ENCODE measurements around the gene RASSF9. TPM values are rescaled to one million over a fixed set of nuclear protein-coding genes. Genes with fewer than 3 reads are reported as not detected.

RASSF9 gene
- polyA plus RNA-seq, 4 donors: 12.6 to 16.7 (median 14.8) TPM

- no peak for DNase-seq (ENCODE audit: low read depth in 4 of 4, low spot score in 2 of 4)
Measured at GRCh38 chr12:85823436-85824180, 12.6 kb downstream of the RASSF9 start.

GRCh38 chr12:85821759-85822158 lies 14.4 kb downstream of the RASSF9 start:
- no peak for DNase-seq (ENCODE audit: low read depth in 4 of 4, low spot score in 2 of 4)

GRCh38 chr12:85821206-85821605 lies 15.0 kb downstream of the RASSF9 start:
- DNase-seq (ENCODE audit: low read depth in 4 of 4, low spot score in 2 of 4): no peak

- no peak for DNase-seq (ENCODE audit: low read depth in 4 of 4, low spot score in 2 of 4)
Measured at GRCh38 chr12:85820101-85820500, 16.1 kb downstream of the RASSF9 start.

- no peak for DNase-seq (ENCODE audit: low read depth in 4 of 4, low spot score in 2 of 4)
Measured at GRCh38 chr12:85814741-85815140, 21.5 kb downstream of the RASSF9 start.

- DNase-seq (ENCODE audit: low read depth in 4 of 4, low spot score in 2 of 4): no peak
Measured at GRCh38 chr12:85814071-85814470, 22.1 kb downstream of the RASSF9 start.

GRCh38 chr12:85809500-85809899 lies 26.7 kb downstream of the RASSF9 start:
- no peak for DNase-seq (ENCODE audit: low read depth in 4 of 4, low spot score in 2 of 4)

GRCh38 chr12:85807730-85808129 lies 28.5 kb downstream of the RASSF9 start:
- DNase-seq (ENCODE audit: low read depth in 4 of 4, low spot score in 2 of 4): no peak

GRCh38 chr12:85805654-85806053 lies 30.6 kb downstream of the RASSF9 start:
- DNase-seq (ENCODE audit: low read depth in 4 of 4, low spot score in 2 of 4): no peak

GRCh38 chr12:85804663-85805062 lies 31.5 kb downstream of the RASSF9 start:
- DNase-seq (ENCODE audit: low read depth in 4 of 4, low spot score in 2 of 4): no peak

GRCh38 chr12:85803923-85804322 lies 32.3 kb downstream of the RASSF9 start:
- no peak for DNase-seq (ENCODE audit: low read depth in 4 of 4, low spot score in 2 of 4)

GRCh38 chr12:85803231-85803630 lies 33.0 kb downstream of the RASSF9 start:
- no peak for DNase-seq (ENCODE audit: low read depth in 4 of 4, low spot score in 2 of 4)

GRCh38 chr12:85798122-85798521 lies 38.1 kb downstream of the RASSF9 start:
- no peak for DNase-seq (ENCODE audit: low read depth in 4 of 4, low spot score in 2 of 4)

- DNase-seq (ENCODE audit: low read depth in 4 of 4, low spot score in 2 of 4): no peak
Measured at GRCh38 chr12:85796001-85796400, 40.2 kb downstream of the RASSF9 start.

GRCh38 chr12:85794531-85794930 lies 41.7 kb downstream of the RASSF9 start:
- DNase-seq (ENCODE audit: low read depth in 4 of 4, low spot score in 2 of 4): no peak

GRCh38 chr12:85784096-85784720 lies 52.0 kb downstream of the RASSF9 start:
- no peak for DNase-seq (ENCODE audit: low read depth in 4 of 4, low spot score in 2 of 4)

- no peak for DNase-seq (ENCODE audit: low read depth in 4 of 4, low spot score in 2 of 4)
Measured at GRCh38 chr12:85782711-85783110, 53.5 kb downstream of the RASSF9 start.

- no peak for DNase-seq (ENCODE audit: low read depth in 4 of 4, low spot score in 2 of 4)
Measured at GRCh38 chr12:85781766-85782165, 54.4 kb downstream of the RASSF9 start.

- no peak for DNase-seq (ENCODE audit: low read depth in 4 of 4, low spot score in 2 of 4)
Measured at GRCh38 chr12:85779768-85780167, 56.4 kb downstream of the RASSF9 start.

GRCh38 chr12:85775091-85775490 lies 61.1 kb downstream of the RASSF9 start:
- no peak for DNase-seq (ENCODE audit: low read depth in 4 of 4, low spot score in 2 of 4)

GRCh38 chr12:85765453-85765869 lies 70.7 kb downstream of the RASSF9 start:
- DNase-seq (ENCODE audit: low read depth in 4 of 4, low spot score in 2 of 4): no peak

GRCh38 chr12:85759623-85760022 lies 76.6 kb downstream of the RASSF9 start:
- no peak for DNase-seq (ENCODE audit: low read depth in 4 of 4, low spot score in 2 of 4)
